Right kidney (tissue), 1 donor: ENCODE results near the gene KCNH3.

Experiments used
- DNase-seq: peaks from one replicate; pipeline ENCODE4 v3.0.0-alpha.2; 2016

The KCNH3 gene

DNA sequence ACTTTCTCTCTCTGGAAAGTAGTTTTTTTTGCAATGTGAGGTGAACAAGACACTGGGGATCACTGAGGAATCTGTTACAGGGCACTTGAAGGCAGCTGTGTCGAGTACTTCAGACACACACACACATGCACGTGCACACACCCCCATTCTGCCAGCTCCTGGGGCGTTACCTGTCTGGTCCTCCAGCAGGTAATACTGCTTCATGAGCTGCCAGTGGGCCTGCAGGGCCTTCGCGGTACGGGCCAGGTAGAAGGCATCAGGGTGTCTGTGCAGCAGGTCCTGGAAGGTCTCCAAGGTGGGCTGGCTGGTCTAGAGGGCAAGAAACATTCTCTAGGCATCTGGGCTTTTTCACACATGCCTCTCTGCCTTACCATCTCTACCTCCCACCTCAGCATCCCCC lies 24.0 kb downstream of the KCNH3 start:
- no peak for DNase-seq

- no peak for DNase-seq
These were observed 25.3 kb downstream of the KCNH3 start for GRCh38 chr12:49563951-49564685.

DNA sequence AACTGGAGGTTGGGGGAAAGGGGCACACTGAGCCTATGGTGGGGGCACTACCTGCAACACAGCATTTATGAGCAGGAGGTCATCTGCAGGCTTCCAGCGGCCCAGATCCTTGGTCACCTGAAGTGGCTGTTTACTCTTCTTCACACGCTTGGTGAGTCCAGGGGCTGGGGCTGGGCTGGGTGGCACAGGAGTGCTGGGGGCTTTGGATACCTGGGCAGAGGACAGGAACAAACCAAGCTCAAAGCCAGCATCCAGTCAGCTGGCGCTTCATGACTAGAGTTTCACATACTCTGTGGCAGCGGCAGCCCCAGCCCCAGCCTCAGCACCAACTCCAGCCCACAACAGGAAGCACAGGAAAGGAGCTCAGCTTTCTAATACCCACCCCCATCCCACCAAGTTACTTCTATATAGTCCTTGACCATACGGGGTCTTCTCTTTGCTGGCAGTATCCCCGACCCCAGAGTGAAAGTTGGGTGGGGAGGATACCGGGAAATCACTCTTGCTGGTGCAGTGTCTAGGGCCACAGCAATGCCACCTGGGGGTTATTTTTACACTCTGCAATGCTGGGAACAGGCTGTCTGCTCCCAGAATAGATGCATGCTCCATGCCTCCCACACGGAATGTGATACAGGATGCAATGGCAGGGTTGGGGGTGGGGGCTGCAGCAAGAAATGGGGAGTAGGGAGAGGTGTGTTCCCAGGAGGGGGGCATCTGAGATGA lies 26.0 kb downstream of the KCNH3 start:
- DNase-seq, result no peak

DNA sequence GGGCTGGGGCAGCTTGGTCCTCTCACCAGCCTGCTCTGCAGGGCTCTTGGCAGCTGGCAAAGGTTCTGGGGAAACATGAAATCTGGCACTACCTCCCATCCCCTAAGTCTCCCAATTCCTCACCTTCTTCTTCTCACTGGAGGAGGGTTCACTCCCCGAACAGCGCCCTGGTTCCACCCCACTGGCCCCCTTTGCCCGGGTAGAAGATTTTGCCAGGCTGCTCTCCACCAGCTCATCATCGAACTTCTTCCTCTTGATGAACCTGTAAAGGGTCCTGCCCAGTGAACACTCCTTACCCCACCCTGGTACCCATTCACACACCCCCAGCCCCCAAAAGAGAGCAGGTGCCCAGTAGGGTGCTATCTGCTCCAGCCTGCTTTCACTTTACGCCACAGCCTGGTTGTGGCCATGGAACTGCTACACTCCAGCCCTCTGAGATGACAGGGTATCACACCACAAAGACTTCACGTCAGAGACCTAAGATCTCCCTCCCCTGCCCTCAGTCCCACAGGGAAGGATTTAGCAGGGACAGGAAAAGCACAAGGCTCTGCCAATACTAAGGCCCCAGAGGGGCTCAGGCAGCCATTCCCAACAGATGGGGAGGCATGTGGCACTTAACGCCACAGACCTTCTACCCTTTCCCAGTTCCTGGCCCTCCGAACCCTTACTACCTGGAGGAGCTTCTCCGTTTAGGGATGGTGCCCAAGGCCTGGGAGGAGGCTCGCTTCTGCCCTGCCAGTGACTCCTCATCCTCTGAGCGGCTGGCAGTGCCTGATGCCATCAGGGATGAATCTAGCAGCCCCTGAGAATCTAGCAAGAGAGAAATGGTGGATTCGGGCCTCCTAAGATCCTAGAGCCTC lies 26.8 kb downstream of the KCNH3 start:
- no peak for DNase-seq

DNA sequence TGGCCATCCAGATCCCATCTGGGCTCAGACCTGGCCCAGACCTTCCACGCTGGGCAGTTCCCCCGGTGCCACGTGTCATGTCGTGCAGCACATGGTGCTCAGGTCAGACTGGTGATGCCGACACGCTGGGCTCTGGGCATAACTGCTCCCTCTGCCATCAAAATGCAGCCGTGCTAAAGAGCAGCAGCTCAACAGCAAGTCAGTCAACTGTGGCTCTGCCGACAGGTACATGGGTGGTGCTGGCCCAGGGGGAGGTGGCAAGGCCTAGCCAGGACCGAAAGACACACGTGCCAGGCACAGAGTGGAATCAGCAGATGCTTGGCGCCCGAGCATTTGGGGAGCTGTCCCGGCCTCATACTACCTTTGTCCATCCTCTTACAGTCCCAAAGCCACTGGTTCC lies 27.5 kb downstream of the KCNH3 start:
- DNase-seq, result no peak

DNA sequence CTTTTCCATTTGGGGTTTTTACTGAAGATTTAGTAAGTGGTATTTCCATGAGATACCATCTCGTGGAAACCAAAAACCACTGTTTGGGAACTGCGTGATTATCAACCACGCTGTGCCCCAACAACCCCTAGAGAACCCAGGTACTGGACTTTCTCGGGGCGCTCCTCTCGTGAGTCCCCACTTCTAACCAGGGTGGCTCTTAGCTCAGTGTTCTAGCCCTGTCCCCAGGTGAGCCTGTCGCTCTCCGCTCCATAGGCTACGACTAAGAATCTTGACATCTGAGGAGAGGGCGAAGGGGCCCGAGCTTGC lies 28.4 kb downstream of the KCNH3 start:
- DNase-seq, result no peak

- peak; percentile 95 for DNase-seq
These were observed 29.0 kb downstream of the KCNH3 start, which contains the start of gene MCRS1 for GRCh38 chr12:49567611-49568441. MCRS1 (minus strand) TSS chr12:49568142; CDS start chr12:49566731, 1,411 bp downstream.

DNA sequence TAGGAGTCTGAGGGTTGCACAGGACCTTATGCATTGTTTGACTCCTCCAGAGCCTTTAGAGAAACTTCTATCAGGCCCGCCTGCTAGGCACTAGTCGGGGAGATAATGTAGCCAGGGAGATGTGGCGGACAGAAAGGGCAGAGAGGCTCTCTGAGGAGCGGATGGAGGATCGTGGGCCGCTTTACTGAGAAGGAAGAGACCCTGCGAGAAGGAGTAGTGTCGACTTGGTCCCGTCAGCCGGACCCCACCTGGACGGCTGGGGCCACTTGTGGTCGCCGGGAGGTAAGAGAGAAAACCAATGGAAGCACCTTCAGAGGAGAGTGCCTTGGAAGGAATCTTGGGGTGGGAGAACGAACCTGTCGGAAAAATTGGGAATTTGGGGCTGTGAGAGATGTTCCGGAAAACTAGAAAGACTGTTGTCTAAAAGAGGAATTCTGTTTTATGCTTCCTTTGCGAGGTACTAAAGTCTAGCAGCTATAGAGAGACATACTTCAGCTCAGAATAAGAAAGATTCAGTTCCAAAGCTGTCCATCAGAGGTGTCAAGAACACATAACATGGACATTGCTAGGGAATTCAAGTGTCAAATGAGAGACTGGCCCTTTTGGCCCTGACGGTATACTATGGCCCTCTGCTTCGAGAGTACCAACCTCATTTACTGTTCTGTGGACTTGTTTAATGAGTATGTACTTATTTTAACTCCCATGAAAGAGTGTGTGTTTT lies 29.8 kb downstream of the KCNH3 start:
- DNase-seq, result no peak

DNA sequence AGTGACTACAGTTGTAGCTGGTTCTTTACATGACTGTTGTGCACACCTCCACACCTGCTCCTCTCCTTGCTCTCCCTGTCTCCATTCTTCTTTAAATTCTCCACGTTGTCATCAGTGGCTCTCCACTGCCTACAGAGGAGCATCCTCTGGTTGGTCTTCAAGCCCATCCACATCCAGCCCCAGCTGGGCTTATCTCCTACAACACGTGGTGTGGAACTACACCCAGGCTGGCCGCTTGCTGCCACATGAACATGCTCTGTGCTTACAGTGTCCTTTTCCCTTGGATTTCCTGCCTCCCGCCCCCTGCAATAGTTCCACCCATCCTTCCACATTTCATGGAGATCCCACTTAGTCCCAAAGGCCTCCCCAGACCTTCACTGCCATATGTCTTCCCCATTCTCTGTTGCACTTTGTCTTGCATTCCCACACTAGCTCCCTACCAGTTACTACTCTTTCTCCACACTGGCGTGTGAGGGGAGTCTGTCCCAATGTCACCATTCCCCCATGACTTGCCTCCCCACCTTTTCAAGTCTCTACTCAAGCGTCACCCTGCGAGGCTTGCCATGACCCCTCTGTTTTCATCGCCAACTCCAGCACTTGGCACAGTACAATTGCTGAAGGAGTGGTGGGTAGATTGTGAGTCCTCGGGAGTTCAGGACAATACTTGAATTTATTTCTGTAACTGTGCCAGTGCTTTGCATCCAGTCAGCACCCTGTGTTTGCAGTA lies 38.9 kb downstream of the KCNH3 start:
- no peak for DNase-seq

GRCh38 chr12:49578471-49579112 lies 39.8 kb downstream of the KCNH3 start:
- no peak for DNase-seq

DNA sequence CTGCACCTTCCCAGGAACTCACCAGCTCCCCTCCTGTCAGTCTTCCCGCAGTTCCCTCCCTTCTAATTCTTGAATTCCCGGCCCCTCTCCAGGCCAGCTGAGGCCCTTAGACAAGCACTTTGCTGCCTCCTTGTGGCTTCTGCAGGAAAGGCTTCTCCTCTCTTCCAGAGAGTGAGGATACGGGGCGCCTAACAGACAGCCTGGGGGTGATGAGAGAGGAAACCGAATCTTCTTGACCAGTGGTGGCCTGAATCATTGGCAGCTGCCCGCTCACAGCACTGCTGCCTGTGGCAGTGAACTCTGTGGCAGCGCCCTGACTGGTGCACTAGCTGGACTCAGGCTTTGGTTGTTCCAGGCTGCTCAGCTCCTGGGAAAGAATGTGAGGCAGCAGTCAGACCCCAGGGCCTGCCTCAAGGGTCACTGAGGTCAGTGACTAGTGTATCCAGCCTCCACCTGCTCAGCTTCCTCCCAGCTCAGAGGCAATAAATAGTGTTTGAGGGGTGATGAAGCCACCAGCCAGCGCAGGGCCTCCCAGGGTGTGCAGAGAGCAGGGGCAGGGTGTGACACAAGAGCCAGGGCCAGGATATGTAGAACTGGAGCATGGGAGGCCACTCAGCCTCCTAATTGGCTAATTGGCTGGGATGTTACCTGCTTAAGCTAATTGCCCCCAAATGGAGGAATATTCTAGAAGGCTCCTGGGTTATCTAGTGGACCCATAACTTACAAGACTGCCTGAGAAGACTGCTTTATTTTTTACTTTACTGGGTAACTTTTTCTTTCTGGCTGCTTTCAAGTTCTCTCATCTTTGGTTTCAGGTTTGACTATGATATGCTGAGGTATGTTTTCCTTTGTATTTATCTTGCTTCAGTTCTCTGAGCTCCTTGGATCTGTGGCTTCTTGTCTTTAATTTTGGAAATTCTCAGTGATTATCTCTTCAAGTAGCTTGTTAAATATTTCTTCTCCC lies 42.0 kb downstream of the KCNH3 start:
- DNase-seq, result peak; percentile 79

GRCh38 chr12:49582201-49582600 lies 43.4 kb downstream of the KCNH3 start:
- no peak for DNase-seq

- DNase-seq, result no peak
These were observed 44.0 kb downstream of the KCNH3 start for GRCh38 chr12:49582850-49583249.

DNA sequence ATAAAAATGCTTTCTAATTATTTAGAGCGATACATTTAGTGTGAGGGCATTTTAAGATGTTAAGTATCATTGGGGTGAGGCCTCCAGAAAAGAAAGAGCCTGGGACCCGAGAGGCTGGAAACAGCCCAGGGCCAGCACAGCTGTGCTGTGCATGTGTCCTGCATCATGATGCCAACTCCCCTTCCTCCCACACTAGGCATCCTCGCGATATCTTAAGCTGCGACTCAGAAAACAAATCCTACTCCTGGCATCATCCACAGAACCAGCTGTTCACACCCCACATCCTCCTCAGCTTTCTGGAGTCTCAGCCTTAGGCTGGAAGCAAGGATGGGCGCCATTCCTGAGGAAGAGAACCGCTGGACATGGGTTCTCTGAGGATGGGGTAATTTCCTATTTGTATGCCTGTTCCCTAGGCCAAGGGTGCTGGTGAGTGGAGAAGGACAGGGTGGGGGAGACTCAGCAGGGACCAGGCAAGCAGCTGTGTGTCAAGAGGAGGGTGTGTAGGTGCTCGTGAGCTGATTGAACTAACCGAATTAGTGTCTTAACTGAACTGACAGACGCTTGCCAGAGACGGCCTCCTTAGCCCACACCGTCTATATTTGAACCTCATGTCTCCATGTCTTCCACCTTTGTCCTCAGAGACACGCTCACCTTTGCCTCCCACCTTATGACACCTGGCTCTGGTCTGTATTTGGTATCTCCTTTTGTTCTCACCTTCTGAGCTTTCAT lies 44.7 kb downstream of the KCNH3 start:
- DNase-seq, result no peak

DNA sequence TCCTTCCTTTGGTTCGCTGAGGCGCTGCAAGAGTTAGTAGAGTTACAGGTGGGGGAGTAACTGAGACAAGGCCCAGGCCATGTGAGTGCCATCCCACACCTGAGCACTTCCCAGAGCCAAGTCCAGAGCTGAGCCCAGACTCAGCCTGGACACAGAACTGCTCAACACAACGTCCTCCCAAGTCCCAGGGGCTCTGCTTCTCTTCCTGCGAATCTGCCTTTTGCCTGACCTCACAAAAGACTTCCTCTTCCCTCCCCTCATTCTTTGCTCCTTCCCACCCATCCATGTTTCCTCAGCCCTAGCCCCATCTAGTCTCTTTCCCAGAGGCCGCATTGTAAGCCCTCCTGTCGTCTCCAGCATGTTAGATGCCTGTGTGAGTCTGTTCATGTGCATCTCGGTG lies 45.8 kb downstream of the KCNH3 start:
- DNase-seq, result no peak

- no peak for DNase-seq
These were observed 46.9 kb downstream of the KCNH3 start for GRCh38 chr12:49585477-49586459.
